ENCODE results near the gene DNAH5. TPM values are rescaled to one million over a fixed set of nuclear protein-coding genes. Genes with fewer than 3 reads are reported as not detected.

The DNAH5 gene
- total RNA-seq, 1 donor, result 0.36 TPM

GRCh38 chr5:13934125-13934524, 10.4 kb downstream of the DNAH5 start:
- H3K4me3 ChIP-seq (ENCODE audit: insufficient read depth, low read length), result no peak overlapping the region
- no peaks in the 10 kb centered on the region for H3K9me3 ChIP-seq (ENCODE audit: low read depth, low read length)
- no peak for TF ChIP-seq CTCF (IDR thresholded peaks at IDR 0.05; ENCODE audit: extremely low read depth, low read depth, low read length)
- no peak overlapping the region for H3K4me2 ChIP-seq (ENCODE audit: insufficient read depth, low read length)
- no peaks in the 10 kb centered on the region for H3K4me1 ChIP-seq (ENCODE audit: insufficient read depth, low read length)
- H4K20me1 ChIP-seq (ENCODE audit: insufficient read depth, low read length), result no peaks in the 10 kb centered on the region
- no peaks in the 10 kb centered on the region for H3K27me3 ChIP-seq (ENCODE audit: insufficient read depth, low read length)
- no peak for DNase-seq (ENCODE audit: insufficient read length, low spot score, missing footprints)
- no peak overlapping the region for H3K27ac ChIP-seq (ENCODE audit: low read depth, low read length)
- H3K36me3 ChIP-seq (ENCODE audit: insufficient read depth, low read length), result no peaks in the 10 kb centered on the region
- no peak overlapping the region for H2AFZ ChIP-seq (ENCODE audit: low read length)
- no peaks in the 10 kb centered on the region for H3K79me2 ChIP-seq (ENCODE audit: insufficient read depth, low read length)

GRCh38 chr5:13932561-13932960, 11.9 kb downstream of the DNAH5 start:
- Histone ChIP-seq H3K36me3 (ENCODE audit: insufficient read depth, low read length) (no peaks in the 10 kb centered on the region), H4K20me1 (ENCODE audit: insufficient read depth, low read length) (no peaks in the 10 kb centered on the region), H2AFZ (ENCODE audit: low read length) (no peak overlapping the region), H3K27me3 (ENCODE audit: insufficient read depth, low read length) (no peaks in the 10 kb centered on the region), H3K27ac (ENCODE audit: low read depth, low read length) (no peak overlapping the region), H3K79me2 (ENCODE audit: insufficient read depth, low read length) (no peaks in the 10 kb centered on the region), H3K4me2 (ENCODE audit: insufficient read depth, low read length) (no peak overlapping the region), H3K4me1 (ENCODE audit: insufficient read depth, low read length) (no peaks in the 10 kb centered on the region), H3K9me3 (ENCODE audit: low read depth, low read length) (no peaks in the 10 kb centered on the region), H3K4me3 (ENCODE audit: insufficient read depth, low read length) (no peak overlapping the region)
- DNase-seq (ENCODE audit: insufficient read length, low spot score, missing footprints), result no peak
- TF ChIP-seq CTCF (IDR thresholded peaks at IDR 0.05; ENCODE audit: extremely low read depth, low read depth, low read length), result no peak

- Histone ChIP-seq H3K27ac (ENCODE audit: low read depth, low read length) (no peak overlapping the region), H3K36me3 (ENCODE audit: insufficient read depth, low read length) (no peaks in the 10 kb centered on the region), H4K20me1 (ENCODE audit: insufficient read depth, low read length) (no peaks in the 10 kb centered on the region), H3K27me3 (ENCODE audit: insufficient read depth, low read length) (no peaks in the 10 kb centered on the region), H3K4me2 (ENCODE audit: insufficient read depth, low read length) (no peak overlapping the region), H3K4me1 (ENCODE audit: insufficient read depth, low read length) (no peaks in the 10 kb centered on the region), H3K4me3 (ENCODE audit: insufficient read depth, low read length) (no peak overlapping the region), H3K79me2 (ENCODE audit: insufficient read depth, low read length) (no peaks in the 10 kb centered on the region), H3K9me3 (ENCODE audit: low read depth, low read length) (no peaks in the 10 kb centered on the region), H2AFZ (ENCODE audit: low read length) (no peak overlapping the region)
- DNase-seq (ENCODE audit: insufficient read length, low spot score, missing footprints), result no peak
- TF ChIP-seq CTCF (IDR thresholded peaks at IDR 0.05; ENCODE audit: extremely low read depth, low read depth, low read length), result no peak
These were observed 12.5 kb downstream of the DNAH5 start for GRCh38 chr5:13932011-13932410.

- H3K4me2 ChIP-seq (ENCODE audit: insufficient read depth, low read length), result no peak overlapping the region
- H3K4me1 ChIP-seq (ENCODE audit: insufficient read depth, low read length), result no peaks in the 10 kb centered on the region
- H3K4me3 ChIP-seq (ENCODE audit: insufficient read depth, low read length), result no peak overlapping the region
- H3K79me2 ChIP-seq (ENCODE audit: insufficient read depth, low read length), result no peaks in the 10 kb centered on the region
- no peak for TF ChIP-seq CTCF (IDR thresholded peaks at IDR 0.05; ENCODE audit: extremely low read depth, low read depth, low read length)
- no peaks in the 10 kb centered on the region for H3K9me3 ChIP-seq (ENCODE audit: low read depth, low read length)
- DNase-seq (ENCODE audit: insufficient read length, low spot score, missing footprints), result no peak
- H3K27ac ChIP-seq (ENCODE audit: low read depth, low read length), result no peak overlapping the region
- no peaks in the 10 kb centered on the region for H4K20me1 ChIP-seq (ENCODE audit: insufficient read depth, low read length)
- no peaks in the 10 kb centered on the region for H3K27me3 ChIP-seq (ENCODE audit: insufficient read depth, low read length)
- no peak overlapping the region for H2AFZ ChIP-seq (ENCODE audit: low read length)
- H3K36me3 ChIP-seq (ENCODE audit: insufficient read depth, low read length), result no peaks in the 10 kb centered on the region
These were observed 13.8 kb downstream of the DNAH5 start for GRCh38 chr5:13930541-13931171.

All from osteoblast (primary cell).